22Rv1 (cell line): ENCODE data around the gene CD101.

Experiments used
- CTCF ChIP-seq: fragments of 450-650 bp; IDR thresholded peaks from 2 replicates; pipeline ENCODE4 v1.5.1; 2017; ENCODE audit warnings: mild to moderate bottlenecking
- ZFX ChIP-seq: fragments of 450-650 bp; IDR thresholded peaks from 2 replicates; pipeline ENCODE4 v1.6.1; 2017; ENCODE audit warnings: antibody characterized with exemption, borderline replicate concordance

- TF ChIP-seq ZFX (no peak), CTCF (no peak)
These were observed 20.6 kb downstream of the CD101 start for GRCh38 chr1:117022114-117022513.
